SK-N-SH (cell line): ENCODE measurements around the gene RPAP3.

Source experiments
- ELF1 ChIP-seq: IDR thresholded peaks from 2 replicates; pipeline ENCODE4 v1.4.0; 2012
- FOSL2 ChIP-seq: IDR thresholded peaks from 2 replicates; pipeline ENCODE4 v1.4.0; 2012; ENCODE audit warnings: low read depth, mild to moderate bottlenecking, moderate library complexity, borderline replicate concordance
- MXI1 ChIP-seq: IDR thresholded peaks from 2 replicates; pipeline ENCODE4 v1.6.1; 2012; ENCODE audit warnings: mild to moderate bottlenecking, low read depth, low read length, improper control_type of control experiment
- NRF1 ChIP-seq: IDR thresholded peaks from 2 replicates; pipeline ENCODE4 v1.6.1; 2012; ENCODE audit warnings: low read depth, mild to moderate bottlenecking, low read length
- RAD21 ChIP-seq: IDR thresholded peaks from 2 replicates; pipeline ENCODE4 v1.6.1; 2012; ENCODE audit warnings: mild to moderate bottlenecking, low read length
- RXRA ChIP-seq: IDR thresholded peaks from 2 replicates; pipeline ENCODE4 v1.4.0; 2012; ENCODE audit warnings: low read depth, mild to moderate bottlenecking, borderline replicate concordance
- YY1 ChIP-seq: IDR thresholded peaks from 2 replicates; pipeline ENCODE4 v1.4.0; 2012; ENCODE audit warnings: low read depth, mild to moderate bottlenecking
- TF ChIP-seq, protein P1 (sequence below): fragments of 200-600 bp; sonication (generic); IDR thresholded peaks from 2 replicates; pipeline ENCODE4 v1.6.1; 2017; ENCODE audit warnings: antibody characterized with exemption, mild to moderate bottlenecking, moderate library complexity

DNA sequence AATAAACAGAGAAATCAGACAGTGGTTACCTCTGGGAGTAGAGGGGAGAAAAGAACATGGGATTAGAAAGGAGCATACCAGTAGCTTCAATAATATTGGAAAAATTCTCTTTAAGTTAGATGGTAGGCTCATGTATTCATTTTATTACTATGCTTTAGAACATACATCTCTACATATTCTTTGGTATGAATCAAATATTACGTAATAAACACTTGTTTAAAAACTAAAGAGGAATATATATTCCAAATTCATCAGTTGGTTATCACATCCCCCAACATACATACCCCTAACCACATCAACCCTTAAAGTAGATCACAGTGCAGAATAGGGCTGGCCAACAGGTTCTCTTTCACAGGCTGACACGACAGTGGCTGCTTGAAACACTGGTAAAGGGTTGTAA lies 5.6 kb downstream of the RPAP3 start:
- TF ChIP-seq ELF1 (no peak), FOSL2 (no peak), RAD21 (no peak), NRF1 (no peak), RXRA (no peak), MXI1 (no peak), YY1 (no peak)
- TF ChIP-seq, protein P1, sequence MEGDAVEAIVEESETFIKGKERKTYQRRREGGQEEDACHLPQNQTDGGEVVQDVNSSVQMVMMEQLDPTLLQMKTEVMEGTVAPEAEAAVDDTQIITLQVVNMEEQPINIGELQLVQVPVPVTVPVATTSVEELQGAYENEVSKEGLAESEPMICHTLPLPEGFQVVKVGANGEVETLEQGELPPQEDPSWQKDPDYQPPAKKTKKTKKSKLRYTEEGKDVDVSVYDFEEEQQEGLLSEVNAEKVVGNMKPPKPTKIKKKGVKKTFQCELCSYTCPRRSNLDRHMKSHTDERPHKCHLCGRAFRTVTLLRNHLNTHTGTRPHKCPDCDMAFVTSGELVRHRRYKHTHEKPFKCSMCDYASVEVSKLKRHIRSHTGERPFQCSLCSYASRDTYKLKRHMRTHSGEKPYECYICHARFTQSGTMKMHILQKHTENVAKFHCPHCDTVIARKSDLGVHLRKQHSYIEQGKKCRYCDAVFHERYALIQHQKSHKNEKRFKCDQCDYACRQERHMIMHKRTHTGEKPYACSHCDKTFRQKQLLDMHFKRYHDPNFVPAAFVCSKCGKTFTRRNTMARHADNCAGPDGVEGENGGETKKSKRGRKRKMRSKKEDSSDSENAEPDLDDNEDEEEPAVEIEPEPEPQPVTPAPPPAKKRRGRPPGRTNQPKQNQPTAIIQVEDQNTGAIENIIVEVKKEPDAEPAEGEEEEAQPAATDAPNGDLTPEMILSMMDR: no peak
